Measurements from ENCODE around the gene P2RY13. TPM values are rescaled to one million over a fixed set of nuclear protein-coding genes. Genes with fewer than 3 reads are reported as not detected.

Gene P2RY13
- total RNA-seq, 1 experiment from 2014 or later, result not detected

GRCh38 chr3:151315846-151316245, 13.5 kb downstream of the P2RY13 start:
- ATAC-seq (no peak), DNase-seq (ENCODE audit: low spot score) (no peak)
- peaks cover 51% of the 10 kb centered on the region for H3K4me1 Mint-ChIP-seq
- no peak overlapping the region for H3K4me3 Mint-ChIP-seq
- no peak for TF ChIP-seq ZNF416 (CRISPR knock-in tag; IDR thresholded peaks at IDR 0.05)
- no peak for TF ChIP-seq PRDM15 (CRISPR knock-in tag; IDR thresholded peaks at IDR 0.05)
- no peaks in the 10 kb centered on the region for H3K36me3 Mint-ChIP-seq
- ChIA-PET POLR2A (no interaction called here), CTCF (interaction anchor here (1.5 kb wide), 1 partner anchor 12 kb away, joined by 7 read pairs; no protein-coding TSS in a partner anchor)
- no peaks in the 10 kb centered on the region for H3K27me3 Mint-ChIP-seq (ENCODE audit: low read depth)
- H3K27ac Mint-ChIP-seq, result peak overlapping the region; percentile 86
- H3K9me3 Mint-ChIP-seq, result no peaks in the 10 kb centered on the region

GRCh38 chr3:151315136-151315535, 14.2 kb downstream of the P2RY13 start:
- CTCF ChIA-PET, result no interaction called here
- H3K36me3 Mint-ChIP-seq, result no peaks in the 10 kb centered on the region
- H3K27me3 Mint-ChIP-seq (ENCODE audit: low read depth), result no peaks in the 10 kb centered on the region
- H3K27ac Mint-ChIP-seq, result peak overlapping the region; percentile 83
- ATAC-seq (no peak), DNase-seq (ENCODE audit: low spot score) (no peak)
- H3K9me3 Mint-ChIP-seq, result no peaks in the 10 kb centered on the region
- POLR2A ChIA-PET, result no interaction called here
- TF ChIP-seq GRHL2 (CRISPR knock-in tag; IDR thresholded peaks at IDR 0.05; ENCODE audit: insufficient replicate concordance, severe bottlenecking), result no peak
- no peak for TF ChIP-seq ZNF317 (CRISPR knock-in tag; IDR thresholded peaks at IDR 0.05; ENCODE audit: borderline replicate concordance, low read depth)
- no peak for TF ChIP-seq ZNF263 (CRISPR knock-in tag; IDR thresholded peaks at IDR 0.05; ENCODE audit: low read depth)
- no peak for TF ChIP-seq NR3C1 (CRISPR knock-in tag; conservative IDR thresholded peaks at IDR 0.05; ENCODE audit: low read depth)
- TF ChIP-seq PRRX2 (CRISPR knock-in tag; IDR thresholded peaks at IDR 0.05), result no peak
- TF ChIP-seq FOXP1 (CRISPR knock-in tag; IDR thresholded peaks at IDR 0.05; ENCODE audit: borderline replicate concordance), result no peak
- TF ChIP-seq MLX (CRISPR knock-in tag; IDR thresholded peaks at IDR 0.05), result no peak
- no peak for TF ChIP-seq ZNF671 (CRISPR knock-in tag; IDR thresholded peaks at IDR 0.05)
- TF ChIP-seq FOXJ3 (CRISPR knock-in tag; IDR thresholded peaks at IDR 0.05; ENCODE audit: borderline replicate concordance), result no peak
- H3K4me1 Mint-ChIP-seq, result peaks cover 51% of the 10 kb centered on the region
- H3K4me3 Mint-ChIP-seq, result no peak overlapping the region

- Mint-ChIP-seq H3K4me3 (no peak overlapping the region), H3K27ac (peak overlapping the region; percentile 83), H3K27me3 (ENCODE audit: low read depth) (no peaks in the 10 kb centered on the region), H3K9me3 (no peaks in the 10 kb centered on the region), H3K36me3 (no peaks in the 10 kb centered on the region), H3K4me1 (peaks cover 55% of the 10 kb centered on the region)
- no peak for ATAC-seq
- no peak for DNase-seq (ENCODE audit: low spot score)
- ChIA-PET POLR2A (no interaction called here), CTCF (interaction anchor here (0.7 kb wide), 1 partner anchor 8 kb away, joined by 4 read pairs; no protein-coding TSS in a partner anchor)
- TF ChIP-seq NR3C1 (CRISPR knock-in tag; conservative IDR thresholded peaks at IDR 0.05; ENCODE audit: low read depth) (no peak), OVOL2 (CRISPR knock-in tag; IDR thresholded peaks at IDR 0.05; ENCODE audit: borderline replicate concordance) (no peak), ZBTB21 (CRISPR knock-in tag; IDR thresholded peaks at IDR 0.05; ENCODE audit: borderline replicate concordance) (no peak), NFE2L1 (CRISPR knock-in tag; IDR thresholded peaks at IDR 0.05) (no peak), CREM (CRISPR knock-in tag; IDR thresholded peaks at IDR 0.05) (no peak), ZNF532 (CRISPR knock-in tag; IDR thresholded peaks at IDR 0.05; ENCODE audit: borderline replicate concordance) (no peak), MLX (CRISPR knock-in tag; IDR thresholded peaks at IDR 0.05) (no peak), NR1H2 (CRISPR knock-in tag; IDR thresholded peaks at IDR 0.05) (no peak), JAZF1 (CRISPR knock-in tag; IDR thresholded peaks at IDR 0.05) (no peak), ARID4B (CRISPR knock-in tag; IDR thresholded peaks at IDR 0.05; ENCODE audit: borderline replicate concordance) (no peak)
Observed at GRCh38 chr3:151314593-151314992, 14.8 kb downstream of the P2RY13 start.
